K562 (cell line): ENCODE results near the gene ZBTB22. TPM values are rescaled to one million over a fixed set of nuclear protein-coding genes. Genes with fewer than 3 reads are reported as not detected.

Experiments
- ASH1L ChIP-seq: fragments of 450-650 bp; IDR thresholded peaks from 2 replicates; pipeline ENCODE4 v1.6.1; 2018; ENCODE audit warnings: borderline replicate concordance, mild to moderate bottlenecking, low read depth; ENCODE audit not compliant: partially characterized antibody
- DPF2 ChIP-seq: fragments of 450-650 bp; IDR thresholded peaks from 2 replicates; pipeline ENCODE4 v1.6.1; 2016
- ETV5 ChIP-seq: sonication (generic); formaldehyde crosslinking; IDR thresholded peaks from 2 replicates; pipeline ENCODE4 v1.4.0; 2020; ENCODE audit warnings: low read depth, mild to moderate bottlenecking, missing genetic modification reagents
- EWSR1 ChIP-seq: fragments of 450-650 bp; IDR thresholded peaks from 2 replicates; pipeline ENCODE4 v1.6.1; 2018; ENCODE audit warnings: borderline replicate concordance, mild to moderate bottlenecking, low read depth, moderate library complexity; ENCODE audit not compliant: partially characterized antibody
- FOXO4 ChIP-seq: fragments of 450-650 bp; formaldehyde crosslinking; IDR thresholded peaks from 2 replicates; pipeline ENCODE4 v1.4.0; 2020; ENCODE audit warnings: mild to moderate bottlenecking, moderate library complexity
- HDAC3 ChIP-seq: fragments of 450-650 bp; IDR thresholded peaks from 2 replicates; pipeline ENCODE4 v1.6.1; 2018; ENCODE audit warnings: borderline replicate concordance, mild to moderate bottlenecking, moderate library complexity; ENCODE audit not compliant: partially characterized antibody
- JUN ChIP-seq, 2 experiments: sonication (generic) in 1 of 2; formaldehyde crosslinking in 1 of 2; IDR thresholded peaks; 2 replicates each; pipeline versions ENCODE4 v1.6.1 to v1.8.0; 2012 to 2022; ENCODE audit warnings: borderline replicate concordance in 2 of 2, mild to moderate bottlenecking in 2 of 2, improper control_type of control experiment in 1 of 2, low read depth in 1 of 2, low read length in 1 of 2, missing genetic modification reagents in 1 of 2
- MEF2A ChIP-seq: IDR thresholded peaks from 2 replicates; pipeline ENCODE4 v1.6.1; 2011; ENCODE audit warnings: low read depth, mild to moderate bottlenecking, low read length, moderate library complexity; ENCODE audit not compliant: control insufficient read depth
- NFRKB ChIP-seq: fragments of 450-650 bp; IDR thresholded peaks from 2 replicates; pipeline ENCODE4 v1.6.1; 2016; ENCODE audit warnings: low read depth
- OTX1 ChIP-seq: fragments of 450-650 bp; formaldehyde crosslinking; IDR thresholded peaks from 2 replicates; pipeline ENCODE4 v1.4.0; 2022; ENCODE audit warnings: mild to moderate bottlenecking
- TBL1XR1 ChIP-seq, 2 experiments: IDR thresholded peaks; 2 replicates each; pipeline ENCODE4 v1.6.1; 2012; ENCODE audit warnings: improper control_type of control experiment in 2 of 2, low read length in 2 of 2, mild to moderate bottlenecking in 1 of 2
- U2AF2 ChIP-seq: fragments of 200-400 bp; formaldehyde crosslinking; optimal IDR thresholded peaks from 2 replicates; pipeline ENCODE3; 2017; ENCODE audit warnings: low read depth, mild to moderate bottlenecking, low read length
- ZEB2 ChIP-seq: fragments of 450-650 bp; IDR thresholded peaks from 2 replicates; pipeline ENCODE4 v1.6.1; 2016
- ZFP1 ChIP-seq: fragments of 450-650 bp; formaldehyde crosslinking; IDR thresholded peaks from 2 replicates; pipeline ENCODE4 v1.4.0; 2020; ENCODE audit warnings: mild to moderate bottlenecking, mixed read lengths
- ZNF143 ChIP-seq: sonication (generic); formaldehyde crosslinking; IDR thresholded peaks from 2 replicates; pipeline ENCODE4 v1.9.0; 2022; ENCODE audit warnings: mild to moderate bottlenecking, missing genetic modification reagents
- ZNF23 ChIP-seq: fragments of 250-450 bp; sonication (Bioruptor Pico); IDR thresholded peaks from 2 replicates; pipeline ENCODE4 v1.4.0; 2020; ENCODE audit warnings: mild to moderate bottlenecking
- ZNF318 ChIP-seq, 2 experiments: fragments of 450-650 bp; IDR thresholded peaks; 2 replicates each; pipeline ENCODE4 v1.6.1; 2016; ENCODE audit warnings: mild to moderate bottlenecking in 2 of 2, borderline replicate concordance in 1 of 2, low read depth in 1 of 2, moderate library complexity in 1 of 2
- ZNF431 ChIP-seq: sonication (generic); formaldehyde crosslinking; IDR thresholded peaks from 2 replicates; pipeline ENCODE4 v1.8.0; 2022; ENCODE audit warnings: mild to moderate bottlenecking, missing genetic modification reagents
- polyA plus RNA-seq, 8 experiments: library from polyadenylated mRNA; depleted of rRNA in 4 of 8; stranded (reverse) in 5 of 8; unstranded in 3 of 8; fragments of >200 nt; fragmentation: Nextera tagmentation in 2 of 8; fragmentation: Illumina TruSeq in 1 of 8; extraction: Ambion mirVana in 2 of 8; extraction: Trizol in 1 of 8; gene quantifications; 2 replicates each; pipeline versions ENCODE4 v1.2.1 to v1.2.3, GENCODE V29; 2011 to 2014; ENCODE audit warnings: inconsistent platforms in 1 of 8, missing spikeins in 1 of 8
- total RNA-seq, 7 experiments: library from RNA; depleted of rRNA in 6 of 7; stranded (reverse); fragments of >200 nt in 6 of 7; fragmentation: Illumina TruSeq in 2 of 7; extraction: Trizol in 2 of 7; gene quantifications; 2 replicates each; pipeline versions ENCODE4 v1.2.1 to v1.2.3, GENCODE V29; 2011 to 2021; ENCODE audit warnings: low replicate concordance in 1 of 7

Gene ZBTB22
- total and polyA plus RNA-seq, 9 of the 15 experiments (the other 6 are each of a cell fraction or from before 2014, with no cell fraction given), result 0.21 to 11.9 (median 7.1) TPM

- TF ChIP-seq ZNF318 (IDR thresholded peaks at IDR 0.05; ENCODE audit: borderline replicate concordance in 1 of 2, low read depth in 1 of 2), result 0 out of 4 replicates have a peak, but pooled peaks of 1 of the 2 experiments have one; percentile 35
- TF ChIP-seq ASH1L, result no peak
- TF ChIP-seq ETV5 (CRISPR knock-in tag), result peak; percentile 81
- TF ChIP-seq ZFP1, result no peak; the same call in none of the 2 replicates
- TF ChIP-seq U2AF2, result no peak
- TF ChIP-seq EWSR1, result no peak
- 0 out of 2 replicates have a peak, but pooled peaks have one; percentile 78 for TF ChIP-seq ZNF431 (CRISPR knock-in tag)
- TF ChIP-seq FOXO4 (CRISPR knock-in tag), result 0 out of 2 replicates have a peak, but pooled peaks have one; percentile 65
- TF ChIP-seq ZNF23, result no peak
- peak; percentile 6; the same call in 1 of the 2 replicates for TF ChIP-seq OTX1
- 0 out of 2 replicates have a peak, but pooled peaks have one; percentile 27 for TF ChIP-seq ZEB2
- TF ChIP-seq NFRKB, result peak; percentile 76
- TF ChIP-seq HDAC3, result peak; percentile 90
- peak; percentile 72; the same call in 1 of the 2 replicates for TF ChIP-seq DPF2
- TF ChIP-seq TBL1XR1 (IDR thresholded peaks at IDR 0.05; ENCODE audit: low read length in 2 of 2), result peak in 1 of 2 experiments; percentile 9; a peak in 1 of 4 replicates
- TF ChIP-seq ZNF143 (CRISPR knock-in tag), result no peak; the same call in 1 of the 2 replicates
- peak; percentile 57; the same call in 1 of the 2 replicates for TF ChIP-seq MEF2A
- peak; percentile 43; the same call in 1 of the 2 replicates for TF ChIP-seq JUN (IDR thresholded peaks at IDR 0.05; ENCODE audit: borderline replicate concordance, low read depth, low read length)
- TF ChIP-seq JUN (CRISPR knock-in tag; IDR thresholded peaks at IDR 0.05; ENCODE audit: borderline replicate concordance), result peak; percentile 83; the same call in 1 of the 2 replicates
Measured at GRCh38 chr6:33299237-33299944, 18.2 kb downstream of the ZBTB22 start (continued).
